Ovary (tissue), 3 donors: ENCODE data around the gene DAB2.

Source experiments
- CTCF ChIP-seq, 3 donors: fragments of 450-650 bp in 2 of 3; fragments of 200-600 bp in 1 of 3; IDR thresholded peaks; one replicate each; pipeline versions ENCODE4 v1.5.1 to v1.8.0; 2016 to 2022; ENCODE audit warnings: antibody characterized with exemption in 3 of 3, mild to moderate bottlenecking in 1 of 3
- EP300 ChIP-seq: sonication (generic); formaldehyde crosslinking; IDR thresholded peaks from one replicate; pipeline ENCODE4 v1.6.1; 2017; ENCODE audit warnings: antibody characterized with exemption
- donor health status: DM: no; HTN: no; CAD: no.

- no peak for TF ChIP-seq EP300
- no peak for TF ChIP-seq CTCF (IDR thresholded peaks at IDR 0.05)
Observed at GRCh38 chr5:39439582-39440162, 14.9 kb upstream of the DAB2 start.
